ENCODE measurements around the gene ATP13A3. TPM values are rescaled to one million over a fixed set of nuclear protein-coding genes. Genes with fewer than 3 reads are reported as not detected.

The ATP13A3 gene
- total and polyA plus RNA-seq, 2 experiments from 2014 or later: 20.0 to 202 TPM

DNA sequence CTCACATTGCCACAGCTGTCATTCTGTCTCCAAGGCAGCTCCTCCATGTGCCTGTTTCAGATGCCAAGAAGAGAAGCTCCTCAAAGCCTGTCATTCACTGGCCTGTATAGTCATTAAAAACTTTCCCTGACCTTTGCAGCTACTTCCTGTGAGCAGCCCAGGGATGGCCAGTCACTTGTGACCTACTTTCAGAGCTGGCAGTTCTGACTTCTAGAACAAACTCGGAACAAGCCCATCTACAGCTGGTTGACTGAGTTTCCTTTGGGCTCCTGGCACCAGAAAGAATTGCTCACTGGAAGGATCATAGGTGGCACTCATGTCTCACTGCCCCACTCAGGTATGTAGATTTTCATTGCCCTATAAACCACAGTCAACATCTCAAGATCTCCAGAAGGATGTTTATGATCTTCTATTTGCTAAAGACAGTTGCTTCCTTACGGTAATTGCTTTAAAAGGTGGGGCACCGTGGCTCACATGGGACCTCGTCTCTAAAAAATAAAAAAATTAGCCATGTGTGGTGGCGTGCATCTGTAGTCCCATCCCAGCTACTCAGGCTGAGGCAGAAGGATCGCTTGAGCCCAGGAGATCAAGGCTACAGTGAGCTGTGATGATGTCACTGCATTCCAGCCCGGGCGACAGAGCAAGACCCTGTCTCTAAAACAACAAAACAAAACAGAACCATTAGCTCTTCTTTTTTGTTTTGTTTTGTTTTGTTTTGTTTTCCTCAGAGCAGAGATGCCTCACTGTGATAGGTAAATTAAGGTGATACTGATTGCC lies 11.2 kb upstream of the ATP13A3 start (continued):
- no peak for TF ChIP-seq REST (IDR thresholded peaks at IDR 0.05; ENCODE audit: unreplicated experiment)

DNA sequence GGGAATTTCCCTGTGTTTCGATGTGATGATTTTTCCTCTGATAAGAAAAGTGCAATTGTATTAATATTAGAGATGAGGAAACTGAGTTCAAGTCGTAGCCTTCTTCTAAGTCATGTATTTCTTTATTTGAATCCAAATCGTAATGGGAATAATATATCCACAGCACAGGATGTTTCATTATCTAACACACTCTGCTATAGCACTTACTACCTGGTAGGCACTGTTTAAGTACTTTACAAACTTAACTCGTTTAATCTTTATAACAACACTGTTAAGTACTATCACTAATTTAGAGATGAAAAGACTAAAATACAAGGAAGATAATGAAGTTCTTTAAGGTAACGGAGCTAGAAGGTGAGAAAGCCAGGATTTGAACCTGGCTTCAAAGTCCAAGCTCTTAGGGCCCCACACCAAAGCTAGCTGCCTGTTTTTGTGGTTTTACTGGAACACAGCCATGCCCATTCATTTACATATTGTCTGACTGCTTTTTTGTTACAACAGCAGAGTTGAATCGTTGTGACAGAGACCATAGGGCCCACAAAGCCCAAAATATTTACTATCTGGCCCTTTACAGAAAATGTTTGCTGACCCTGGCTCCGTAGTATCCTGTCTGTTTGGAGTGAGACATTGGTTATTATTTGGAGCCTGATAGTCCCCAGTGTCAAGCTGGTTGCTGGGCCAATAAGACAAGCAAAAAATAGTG lies 9.6 kb upstream of the ATP13A3 start:
- H3K4me1 ChIP-seq (ENCODE audit: insufficient read depth): 0 out of 2 replicates have a peak, but pooled peaks cover 4% of the 10 kb centered on the region
- H3K27ac ChIP-seq (ENCODE audit: low read depth): no peak overlapping the region
- no peak overlapping the region for H2AFZ ChIP-seq
- H3K4me3 ChIP-seq: no peak overlapping the region
- H4K20me1 ChIP-seq (replicated peaks; ENCODE audit: insufficient read depth): no peaks in the 10 kb centered on the region; the same call in 1 of the 2 replicates
- H3K9me3 Mint-ChIP-seq: no peaks in the 10 kb centered on the region
- DNase-seq (ENCODE audit: low spot score) (no peak), ATAC-seq (no peak)
- no peaks in the 10 kb centered on the region for H3F3A ChIP-seq (replicated peaks; ENCODE audit: low read depth)
- no peaks in the 10 kb centered on the region for H3K9me2 ChIP-seq (ENCODE audit: insufficient read depth)
- no peaks in the 10 kb centered on the region for H3K27me3 ChIP-seq (ENCODE audit: insufficient read depth)
- no peaks in the 10 kb centered on the region for H3K36me3 ChIP-seq (ENCODE audit: insufficient read depth)
- H3K4me1 Mint-ChIP-seq: peaks cover 10% of the 10 kb centered on the region; the same call in 1 of the 3 replicates
- H3K4me2 ChIP-seq: no peak overlapping the region
- H3K27ac Mint-ChIP-seq: no peak overlapping the region
- no peaks in the 10 kb centered on the region for H3K79me2 ChIP-seq (replicated peaks; ENCODE audit: insufficient read depth)
- peaks cover 7% of the 10 kb centered on the region for H3K27me3 Mint-ChIP-seq (ENCODE audit: insufficient read depth, low read depth, poor library complexity)
- no peak overlapping the region for H3K4me3 Mint-ChIP-seq
- peaks cover 18% of the 10 kb centered on the region; the same call in 2 of the 3 replicates for H3K36me3 Mint-ChIP-seq (ENCODE audit: low read depth)
- TF ChIP-seq STAT1 (IDR thresholded peaks at IDR 0.05; ENCODE audit: unreplicated experiment) (no peak), JUNB (IDR thresholded peaks at IDR 0.05; ENCODE audit: unreplicated experiment) (no peak), NANOG (IDR thresholded peaks at IDR 0.05; ENCODE audit: borderline replicate concordance) (no peak), EZH2phosphoT487 (IDR thresholded peaks at IDR 0.05; ENCODE audit: unreplicated experiment) (no peak), CREB1 (CRISPR knock-in tag; IDR thresholded peaks at IDR 0.05; ENCODE audit: low read depth) (no peak), POLR2AphosphoS5 (IDR thresholded peaks at IDR 0.05; ENCODE audit: low read depth) (no peak), ZNF114 (CRISPR knock-in tag; IDR thresholded peaks at IDR 0.05) (no peak), EZH2 (IDR thresholded peaks at IDR 0.05; ENCODE audit: low read depth, unreplicated experiment) (no peak), ZNF331 (CRISPR knock-in tag; IDR thresholded peaks at IDR 0.05; ENCODE audit: low read depth) (no peak)
- TF ChIP-seq, protein P1, sequence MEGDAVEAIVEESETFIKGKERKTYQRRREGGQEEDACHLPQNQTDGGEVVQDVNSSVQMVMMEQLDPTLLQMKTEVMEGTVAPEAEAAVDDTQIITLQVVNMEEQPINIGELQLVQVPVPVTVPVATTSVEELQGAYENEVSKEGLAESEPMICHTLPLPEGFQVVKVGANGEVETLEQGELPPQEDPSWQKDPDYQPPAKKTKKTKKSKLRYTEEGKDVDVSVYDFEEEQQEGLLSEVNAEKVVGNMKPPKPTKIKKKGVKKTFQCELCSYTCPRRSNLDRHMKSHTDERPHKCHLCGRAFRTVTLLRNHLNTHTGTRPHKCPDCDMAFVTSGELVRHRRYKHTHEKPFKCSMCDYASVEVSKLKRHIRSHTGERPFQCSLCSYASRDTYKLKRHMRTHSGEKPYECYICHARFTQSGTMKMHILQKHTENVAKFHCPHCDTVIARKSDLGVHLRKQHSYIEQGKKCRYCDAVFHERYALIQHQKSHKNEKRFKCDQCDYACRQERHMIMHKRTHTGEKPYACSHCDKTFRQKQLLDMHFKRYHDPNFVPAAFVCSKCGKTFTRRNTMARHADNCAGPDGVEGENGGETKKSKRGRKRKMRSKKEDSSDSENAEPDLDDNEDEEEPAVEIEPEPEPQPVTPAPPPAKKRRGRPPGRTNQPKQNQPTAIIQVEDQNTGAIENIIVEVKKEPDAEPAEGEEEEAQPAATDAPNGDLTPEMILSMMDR (conservative IDR thresholded peaks at IDR 0.05; ENCODE audit: low read depth in 2 of 2): no peak
- TF ChIP-seq, protein P2, sequence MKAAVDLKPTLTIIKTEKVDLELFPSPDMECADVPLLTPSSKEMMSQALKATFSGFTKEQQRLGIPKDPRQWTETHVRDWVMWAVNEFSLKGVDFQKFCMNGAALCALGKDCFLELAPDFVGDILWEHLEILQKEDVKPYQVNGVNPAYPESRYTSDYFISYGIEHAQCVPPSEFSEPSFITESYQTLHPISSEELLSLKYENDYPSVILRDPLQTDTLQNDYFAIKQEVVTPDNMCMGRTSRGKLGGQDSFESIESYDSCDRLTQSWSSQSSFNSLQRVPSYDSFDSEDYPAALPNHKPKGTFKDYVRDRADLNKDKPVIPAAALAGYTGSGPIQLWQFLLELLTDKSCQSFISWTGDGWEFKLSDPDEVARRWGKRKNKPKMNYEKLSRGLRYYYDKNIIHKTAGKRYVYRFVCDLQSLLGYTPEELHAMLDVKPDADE (IDR thresholded peaks at IDR 0.05): no peak
